DND-41 (cell line): ENCODE measurements around the gene PLA2G2F.

Source experiments
- ATAC-seq: fragments of 200-7000 bp; cut with Tn5 transposase; 3 replicates; pipeline ENCODE4 v1.9.1; 2021; ENCODE audit warnings: low read depth; ENCODE audit not compliant: insufficient read depth
- DNase-seq: peaks from one replicate; pipeline ENCODE4 v3.0.0-alpha.2; 2020
- H2AFZ ChIP-seq: 2 replicates; pipeline ENCODE4 v1.6.0; 2012; ENCODE audit warnings: low read depth, low read length
- H3K27ac ChIP-seq: 2 replicates; pipeline ENCODE4 v1.5.1; 2012; ENCODE audit warnings: low read length, inconsistent platforms
- H3K27me3 ChIP-seq: fragments of 200-600 bp; sonication (generic); 2 replicates; pipeline ENCODE4 v1.6.0; 2012; ENCODE audit warnings: low read length, mild to moderate bottlenecking, inconsistent platforms; ENCODE audit not compliant: insufficient read depth, poor library complexity
- H3K36me3 ChIP-seq: 2 replicates; pipeline ENCODE4 v1.5.1; 2012; ENCODE audit warnings: low read length, inconsistent platforms; ENCODE audit not compliant: insufficient read depth
- H3K4me1 ChIP-seq: 2 replicates; pipeline ENCODE4 v1.5.1; 2012; ENCODE audit warnings: mild to moderate bottlenecking, low read length; ENCODE audit not compliant: insufficient read depth
- H3K4me2 ChIP-seq: 2 replicates; pipeline ENCODE4 v1.6.0; 2012; ENCODE audit warnings: mild to moderate bottlenecking, moderate library complexity, low read length, inconsistent platforms; ENCODE audit not compliant: insufficient read depth
- H3K4me3 ChIP-seq, 2 experiments: fragments of 200-600 bp in 1 of 2; shearing (Covaris generic) in 1 of 2; 2 replicates each; pipeline ENCODE4 v1.5.1; 2012 to 2016; ENCODE audit warnings: inconsistent platforms in 2 of 2, low read length in 2 of 2, mild to moderate bottlenecking in 2 of 2, low read depth in 1 of 2, moderate library complexity in 1 of 2
- H3K79me2 ChIP-seq: 2 replicates; pipeline ENCODE4 v1.6.0; 2012; ENCODE audit warnings: low read length, inconsistent platforms; ENCODE audit not compliant: insufficient read depth
- H3K9ac ChIP-seq: 2 replicates; pipeline ENCODE4 v1.6.0; 2012; ENCODE audit warnings: low read depth, mild to moderate bottlenecking, inconsistent platforms, low read length, moderate library complexity
- H3K9me3 ChIP-seq: 2 replicates; pipeline ENCODE4 v1.5.1; 2012; ENCODE audit warnings: low read length, moderate library complexity, mild to moderate bottlenecking, inconsistent platforms; ENCODE audit not compliant: insufficient read depth, severe bottlenecking
- H4K20me1 ChIP-seq: 2 replicates; pipeline ENCODE4 v1.6.0; 2012; ENCODE audit warnings: low read length; ENCODE audit not compliant: insufficient read depth
- EZH2 ChIP-seq: IDR thresholded peaks from 3 replicates; pipeline ENCODE4 v1.6.1; 2012; ENCODE audit warnings: borderline replicate concordance, low read depth, mild to moderate bottlenecking, moderate library complexity, low read length, inconsistent platforms; ENCODE audit not compliant: severe bottlenecking
- TF ChIP-seq, protein P1 (sequence below): IDR thresholded peaks from 2 replicates; pipeline ENCODE4 v1.5.1; 2012; ENCODE audit warnings: borderline replicate concordance, low read length, moderate library complexity, mild to moderate bottlenecking; ENCODE audit not compliant: poor library complexity, severe bottlenecking; ENCODE audit errors: extremely low read depth

Gene PLA2G2F

DNA sequence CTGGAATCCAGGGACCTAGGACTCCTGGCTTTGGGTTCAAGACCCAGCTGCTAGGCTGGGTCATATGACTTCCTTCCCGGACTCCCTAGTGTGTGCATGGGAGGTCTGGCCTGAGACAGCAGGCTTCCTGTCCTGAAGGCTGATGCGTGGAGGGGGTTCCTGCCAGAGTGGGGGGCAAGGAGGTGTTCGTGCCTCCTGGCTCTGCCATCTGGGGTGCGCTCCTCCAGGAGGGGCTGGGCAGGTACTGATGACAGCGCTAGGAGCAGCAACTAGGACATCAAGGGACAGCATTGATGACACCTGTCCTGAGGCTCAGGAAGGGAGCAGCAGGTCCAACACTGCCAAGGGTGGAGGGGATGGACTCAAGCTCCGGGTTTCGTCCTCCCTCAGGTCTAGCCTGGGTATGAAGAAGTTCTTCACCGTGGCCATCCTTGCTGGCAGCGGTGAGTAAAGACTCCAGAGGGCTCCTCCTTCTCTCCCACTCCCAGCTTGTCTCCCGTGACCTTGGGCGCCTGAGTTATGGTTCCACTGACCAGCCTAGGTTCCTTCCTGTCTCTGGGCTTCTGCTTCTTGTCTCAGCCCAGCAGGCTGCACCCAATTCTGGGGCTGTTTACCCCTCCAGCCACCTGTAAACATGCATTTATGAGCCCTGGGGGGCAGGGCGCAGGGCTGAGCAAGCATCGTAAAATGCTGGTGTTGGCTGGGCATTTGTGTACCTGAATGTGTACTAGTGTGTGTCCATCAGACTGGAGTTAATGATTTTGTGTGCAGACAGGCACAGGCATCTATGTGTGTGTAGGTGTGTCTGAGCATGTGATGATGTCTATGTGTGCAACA lies 871 bp downstream of the PLA2G2F start:
- no peak for TF ChIP-seq EZH2
- TF ChIP-seq, protein P1, sequence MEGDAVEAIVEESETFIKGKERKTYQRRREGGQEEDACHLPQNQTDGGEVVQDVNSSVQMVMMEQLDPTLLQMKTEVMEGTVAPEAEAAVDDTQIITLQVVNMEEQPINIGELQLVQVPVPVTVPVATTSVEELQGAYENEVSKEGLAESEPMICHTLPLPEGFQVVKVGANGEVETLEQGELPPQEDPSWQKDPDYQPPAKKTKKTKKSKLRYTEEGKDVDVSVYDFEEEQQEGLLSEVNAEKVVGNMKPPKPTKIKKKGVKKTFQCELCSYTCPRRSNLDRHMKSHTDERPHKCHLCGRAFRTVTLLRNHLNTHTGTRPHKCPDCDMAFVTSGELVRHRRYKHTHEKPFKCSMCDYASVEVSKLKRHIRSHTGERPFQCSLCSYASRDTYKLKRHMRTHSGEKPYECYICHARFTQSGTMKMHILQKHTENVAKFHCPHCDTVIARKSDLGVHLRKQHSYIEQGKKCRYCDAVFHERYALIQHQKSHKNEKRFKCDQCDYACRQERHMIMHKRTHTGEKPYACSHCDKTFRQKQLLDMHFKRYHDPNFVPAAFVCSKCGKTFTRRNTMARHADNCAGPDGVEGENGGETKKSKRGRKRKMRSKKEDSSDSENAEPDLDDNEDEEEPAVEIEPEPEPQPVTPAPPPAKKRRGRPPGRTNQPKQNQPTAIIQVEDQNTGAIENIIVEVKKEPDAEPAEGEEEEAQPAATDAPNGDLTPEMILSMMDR, result no peak
- Histone ChIP-seq H3K4me1 (no peaks in the 10 kb centered on the region), H3K27ac (no peak overlapping the region), H3K9me3 (no peaks in the 10 kb centered on the region), H3K27me3 (peaks cover 4% of the 10 kb centered on the region), H3K36me3 (no peaks in the 10 kb centered on the region), H4K20me1 (peaks cover 3% of the 10 kb centered on the region; the same call in 1 of the 2 replicates), H2AFZ (no peak overlapping the region), H3K4me2 (no peak overlapping the region), H3K79me2 (no peaks in the 10 kb centered on the region), H3K9ac (no peak overlapping the region), H3K4me3 (no peak overlapping the region)
- ATAC-seq (no peak), DNase-seq (no peak)

DNA sequence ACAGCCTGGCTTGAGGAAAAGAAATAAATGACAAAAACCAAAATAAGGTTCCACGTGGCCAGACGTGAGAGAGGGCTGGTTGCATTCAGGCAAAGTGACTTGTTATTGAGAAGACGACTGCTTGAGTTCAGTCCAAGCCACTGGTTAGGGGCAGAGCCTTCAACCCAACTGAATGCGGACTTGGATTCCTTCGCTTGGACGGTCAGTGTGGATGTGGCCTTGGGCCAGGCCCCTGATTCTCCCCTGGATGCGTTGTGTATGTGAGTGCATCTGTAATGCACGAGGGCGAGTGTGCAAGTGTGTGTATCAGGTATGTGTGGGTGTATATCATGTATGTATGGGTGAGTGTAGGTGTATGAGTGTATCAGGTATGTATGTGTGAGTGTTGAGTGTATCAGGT lies 1.9 kb downstream of the PLA2G2F start:
- Histone ChIP-seq H3K9me3 (no peaks in the 10 kb centered on the region), H3K4me2 (no peak overlapping the region), H3K9ac (no peak overlapping the region), H4K20me1 (peaks cover 3% of the 10 kb centered on the region; the same call in 1 of the 2 replicates), H3K4me3 (no peak overlapping the region), H3K79me2 (no peaks in the 10 kb centered on the region), H3K4me1 (no peaks in the 10 kb centered on the region), H3K36me3 (no peaks in the 10 kb centered on the region), H3K27ac (no peak overlapping the region), H3K27me3 (peaks cover 4% of the 10 kb centered on the region), H2AFZ (no peak overlapping the region)
- ATAC-seq (no peak), DNase-seq (no peak)
- TF ChIP-seq EZH2, result no peak
- TF ChIP-seq, protein P1, result no peak

DNA sequence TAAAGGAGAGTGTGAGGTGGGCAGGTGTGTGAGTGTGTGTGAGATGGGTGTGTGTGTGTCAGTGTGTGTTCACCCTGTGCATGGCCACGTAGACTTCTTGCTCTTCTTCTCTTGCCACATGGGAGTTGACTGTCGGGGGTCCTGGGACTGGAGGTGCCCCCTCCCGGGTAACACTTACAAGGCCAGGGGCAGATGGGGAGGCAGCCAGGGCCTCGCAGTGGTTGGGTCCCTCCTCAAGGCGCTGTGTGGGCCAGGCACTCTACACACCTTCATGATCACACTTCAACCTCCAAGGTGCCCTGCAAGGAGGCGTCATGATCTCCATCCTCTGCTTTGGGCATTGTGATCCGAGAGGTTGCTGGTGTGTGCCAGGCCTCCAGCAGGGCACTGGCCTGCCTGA lies 2.3 kb downstream of the PLA2G2F start:
- Histone ChIP-seq H3K9ac (no peak overlapping the region), H3K27me3 (peaks cover 4% of the 10 kb centered on the region), H4K20me1 (peaks cover 3% of the 10 kb centered on the region; the same call in 1 of the 2 replicates), H3K4me1 (no peaks in the 10 kb centered on the region), H3K36me3 (no peaks in the 10 kb centered on the region), H3K27ac (no peak overlapping the region), H3K9me3 (no peaks in the 10 kb centered on the region), H3K4me3 (no peak overlapping the region), H3K4me2 (no peak overlapping the region), H3K79me2 (no peaks in the 10 kb centered on the region), H2AFZ (no peak overlapping the region)
- DNase-seq (no peak), ATAC-seq (no peak)
- TF ChIP-seq EZH2, result no peak
- TF ChIP-seq, protein P1, result no peak
